CD8-positive, alpha-beta memory T cell (primary cell): ENCODE data around the gene PGBD5. TPM values are rescaled to one million over a fixed set of nuclear protein-coding genes. Genes with fewer than 3 reads are reported as not detected.

Source experiments
- CTCF ChIA-PET: fragments of 350-600 bp; sonication (Branson Sonifier 250); formaldehyde crosslinking; loops from one replicate; lab custom pipeline; 2021; ENCODE audit warnings: antibody characterized with exemption; lab: Charles Lee
- POLR2A ChIA-PET: fragments of 350-600 bp; sonication (Branson Sonifier 250); formaldehyde crosslinking; loops from one replicate; lab custom pipeline; 2021; ENCODE audit warnings: antibody characterized with exemption; lab: Charles Lee
- DNase-seq, 5 donors: peaks; one replicate each; pipeline versions ENCODE4 v3.0.0 to v3.0.0-alpha.2; 2020 to 2022; ENCODE audit warnings: mixed read lengths in 1 of 5
- H3K27ac ChIP-seq: one replicate; pipeline ENCODE4 v1.7.0; 2013; ENCODE audit warnings: low read depth, mild to moderate bottlenecking, low read length, moderate library complexity
- H3K27me3 ChIP-seq: 2 replicates; pipeline ENCODE4 v1.7.0; 2013; ENCODE audit warnings: low read length, mild to moderate bottlenecking; ENCODE audit not compliant: insufficient read depth, poor library complexity, severe bottlenecking
- H3K36me3 ChIP-seq: 2 replicates; pipeline ENCODE4 v1.7.0; 2013; ENCODE audit warnings: mild to moderate bottlenecking, low read length, moderate library complexity; ENCODE audit not compliant: insufficient read depth
- H3K4me1 ChIP-seq: 2 replicates; pipeline ENCODE4 v1.7.0; 2013; ENCODE audit warnings: mild to moderate bottlenecking, low read length, moderate library complexity; ENCODE audit not compliant: insufficient read depth
- H3K4me3 ChIP-seq: 2 replicates; pipeline ENCODE4 v1.7.0; 2013; ENCODE audit warnings: mild to moderate bottlenecking, low read length
- H3K9me3 ChIP-seq: 2 replicates; pipeline ENCODE4 v1.7.0; 2013; ENCODE audit warnings: mild to moderate bottlenecking, low read length
- H3K27ac Mint-ChIP-seq, 8 donors: one replicate each; pipeline ENCODE4 v1.8.0; 2020 to 2021; ENCODE audit warnings: mixed read lengths in 8 of 8, mild to moderate bottlenecking in 6 of 8, inconsistent platforms in 3 of 8, moderate library complexity in 3 of 8
- H3K27me3 Mint-ChIP-seq, 2 donors: one replicate each; pipeline ENCODE4 v1.8.0; 2020 to 2021; ENCODE audit warnings: mixed read lengths in 2 of 2, mild to moderate bottlenecking in 1 of 2, moderate library complexity in 1 of 2
- H3K36me3 Mint-ChIP-seq, 3 donors: one replicate each; pipeline ENCODE4 v1.8.0; 2020 to 2021; ENCODE audit warnings: mixed read lengths in 3 of 3, inconsistent platforms in 1 of 3, mild to moderate bottlenecking in 1 of 3
- H3K4me1 Mint-ChIP-seq, 3 donors: one replicate each; pipeline ENCODE4 v1.8.0; 2020 to 2021; ENCODE audit warnings: mixed read lengths in 3 of 3, inconsistent platforms in 1 of 3, mild to moderate bottlenecking in 1 of 3
- H3K4me3 Mint-ChIP-seq, 7 donors: one replicate each; pipeline ENCODE4 v1.8.0; 2020 to 2021; ENCODE audit warnings: mixed read lengths in 7 of 7, mild to moderate bottlenecking in 6 of 7, moderate library complexity in 4 of 7, inconsistent platforms in 2 of 7
- H3K9me3 Mint-ChIP-seq, 5 donors: one replicate each; pipeline ENCODE4 v1.8.0; 2020 to 2022; ENCODE audit warnings: mixed read lengths in 5 of 5, mild to moderate bottlenecking in 3 of 5, moderate library complexity in 2 of 5, inconsistent platforms in 1 of 5
- polyA plus RNA-seq: library from polyadenylated mRNA; unstranded; fragments of 300-500 nt; fragmentation: Illumina TruSeq; gene quantifications from one replicate; pipeline ENCODE4 v1.2.3, GENCODE V29; 2021
- total RNA-seq, 2 experiments: library from RNA; stranded (reverse); gene quantifications; one replicate each; pipeline ENCODE4 v1.2.3, GENCODE V29; 2021

Gene PGBD5
- total and polyA plus RNA-seq, 3 experiments from 2014 or later = not detected

DNA sequence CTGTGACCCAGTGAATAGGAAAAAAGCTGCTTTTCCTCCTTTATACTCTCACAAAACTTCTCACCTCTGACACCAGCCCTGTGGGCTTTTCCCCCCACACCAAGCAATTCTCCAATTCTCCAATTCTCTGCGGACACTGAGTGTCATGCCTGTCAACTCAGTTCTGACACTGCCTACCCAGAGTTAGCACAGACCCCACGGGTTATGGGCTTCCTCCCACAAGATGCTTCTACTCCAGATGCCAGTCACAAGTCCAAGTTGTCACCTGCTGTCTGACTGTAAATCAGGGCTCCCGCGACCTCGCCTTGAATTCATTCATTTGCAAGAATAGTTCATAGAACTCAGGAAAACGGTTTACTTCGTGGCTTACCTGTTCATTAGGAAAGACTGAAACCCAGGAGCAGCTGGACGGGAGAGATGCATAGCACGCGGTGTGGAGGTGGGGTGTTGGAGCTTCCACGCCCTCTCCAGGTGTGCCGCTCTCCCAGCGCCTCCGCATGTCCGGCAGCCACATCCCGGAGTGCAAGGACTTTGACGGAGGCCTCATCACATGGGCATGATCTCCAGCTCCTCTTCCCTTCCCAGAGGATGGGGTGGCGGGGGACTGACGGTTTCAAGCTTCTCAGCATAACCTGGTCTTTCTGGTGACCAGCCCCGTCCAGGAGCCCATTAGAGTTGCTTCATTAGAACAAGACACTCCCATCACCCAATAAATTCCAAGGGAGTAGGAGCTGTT lies 154.7 kb downstream of the PGBD5 start:
- Histone ChIP-seq H3K36me3 (peaks cover 3% of the 10 kb centered on the region), H3K27me3 (no peaks in the 10 kb centered on the region), H3K4me1 (peaks cover 11% of the 10 kb centered on the region), H3K27ac (no peak overlapping the region), H3K9me3 (no peaks in the 10 kb centered on the region), H3K4me3 (no peak overlapping the region)
- no peaks in the 10 kb centered on the region for H3K9me3 Mint-ChIP-seq
- peak overlapping the region in 5 of 8 donors; percentile 27 to 87 (median 69) for H3K27ac Mint-ChIP-seq
- H3K27me3 Mint-ChIP-seq = no peaks in the 10 kb centered on the region
- peaks cover 33 to 42% (median 37%) of the 10 kb centered on the region in 3 donors for H3K4me1 Mint-ChIP-seq
- POLR2A ChIA-PET = no interaction called here
- H3K4me3 Mint-ChIP-seq = peak overlapping the region in 4 of 7 donors; percentile 3 to 51 (median 23)
- DNase-seq = no peak
- CTCF ChIA-PET = interaction anchor here (0.9 kb wide), 1 partner anchor 10 kb away, joined by 3 read pairs; no protein-coding TSS in a partner anchor
- peaks cover 0 to 39% (median 8%) of the 10 kb centered on the region in 3 donors for H3K36me3 Mint-ChIP-seq

GRCh38 chr1:230270559-230271281 lies 155.4 kb downstream of the PGBD5 start:
- CTCF ChIA-PET = interaction anchor here (0.6 to 1.3 kb wide), 2 partner anchors 7 to 1608 kb away, joined by 3 read pairs; no protein-coding TSS in a partner anchor
- peaks cover 0 to 42% (median 8%) of the 10 kb centered on the region in 3 donors for H3K36me3 Mint-ChIP-seq
- H3K9me3 Mint-ChIP-seq = no peaks in the 10 kb centered on the region
- no peak overlapping the region for H3K27ac ChIP-seq
- H3K27ac Mint-ChIP-seq = peak overlapping the region in 7 of 8 donors; percentile 15 to 86 (median 32)
- POLR2A ChIA-PET = no interaction called here
- H3K4me1 ChIP-seq = peaks cover 11% of the 10 kb centered on the region
- peaks cover 33 to 41% (median 37%) of the 10 kb centered on the region in 3 donors for H3K4me1 Mint-ChIP-seq
- DNase-seq = no peak
- no peaks in the 10 kb centered on the region for H3K9me3 ChIP-seq
- no peak overlapping the region for H3K4me3 ChIP-seq
- H3K27me3 ChIP-seq = no peaks in the 10 kb centered on the region
- H3K27me3 Mint-ChIP-seq = no peaks in the 10 kb centered on the region
- H3K4me3 Mint-ChIP-seq = peak overlapping the region in 6 of 7 donors; percentile 13 to 63 (median 36)
- H3K36me3 ChIP-seq = peaks cover 3% of the 10 kb centered on the region

GRCh38 chr1:230270185-230270558 lies 156.0 kb downstream of the PGBD5 start:
- Histone ChIP-seq H3K4me3 (no peak overlapping the region), H3K9me3 (no peaks in the 10 kb centered on the region), H3K27me3 (no peaks in the 10 kb centered on the region), H3K4me1 (peaks cover 11% of the 10 kb centered on the region), H3K36me3 (peaks cover 5% of the 10 kb centered on the region), H3K27ac (no peak overlapping the region)
- Mint-ChIP-seq H3K27me3 (no peaks in the 10 kb centered on the region), H3K9me3 (no peaks in the 10 kb centered on the region), H3K36me3 (peaks cover 0 to 46% (median 9%) of the 10 kb centered on the region in 3 donors), H3K4me3 (peak overlapping the region in 5 of 7 donors; percentile 13 to 63 (median 28)), H3K27ac (peak overlapping the region in 7 of 8 donors; percentile 15 to 86 (median 32)), H3K4me1 (peaks cover 33 to 41% (median 37%) of the 10 kb centered on the region in 3 donors)
- no peak for DNase-seq
- CTCF ChIA-PET = interaction anchor here (0.6 to 1.3 kb wide), 2 partner anchors 8 to 1607 kb away, joined by 3 read pairs; no protein-coding TSS in a partner anchor
- POLR2A ChIA-PET = no interaction called here

- H3K9me3 ChIP-seq = no peaks in the 10 kb centered on the region
- ChIA-PET POLR2A (no interaction called here), CTCF (no interaction called here)
- Mint-ChIP-seq H3K4me3 (no peak overlapping the region), H3K4me1 (peaks cover 24 to 32% (median 26%) of the 10 kb centered on the region in 3 donors), H3K27me3 (no peaks in the 10 kb centered on the region), H3K9me3 (no peaks in the 10 kb centered on the region), H3K27ac (peak overlapping the region in 1 of 8 donors; percentile 33), H3K36me3 (peaks cover 0 to 53% (median 15%) of the 10 kb centered on the region in 3 donors)
- H3K4me3 ChIP-seq = no peak overlapping the region
- no peaks in the 10 kb centered on the region for H3K27me3 ChIP-seq
- H3K4me1 ChIP-seq = peaks cover 11% of the 10 kb centered on the region
- no peak overlapping the region for H3K27ac ChIP-seq
- H3K36me3 ChIP-seq = peaks cover 19% of the 10 kb centered on the region
- DNase-seq = no peak
These were observed 157.6 kb downstream of the PGBD5 start for GRCh38 chr1:230268371-230269170.

- Histone ChIP-seq H3K4me1 (peaks cover 11% of the 10 kb centered on the region), H3K27me3 (no peaks in the 10 kb centered on the region), H3K4me3 (no peak overlapping the region), H3K27ac (no peak overlapping the region), H3K36me3 (peaks cover 22% of the 10 kb centered on the region), H3K9me3 (no peaks in the 10 kb centered on the region)
- Mint-ChIP-seq H3K9me3 (no peaks in the 10 kb centered on the region), H3K27me3 (no peaks in the 10 kb centered on the region), H3K27ac (peak overlapping the region in 1 of 8 donors; percentile 14), H3K36me3 (peaks cover 0 to 63% (median 17%) of the 10 kb centered on the region in 3 donors), H3K4me1 (peaks cover 17 to 25% (median 19%) of the 10 kb centered on the region in 3 donors), H3K4me3 (no peak overlapping the region)
- no peak for DNase-seq
- ChIA-PET CTCF (interaction anchor here (0.9 kb wide), 1 partner anchor 16 kb away, joined by 3 read pairs; no protein-coding TSS in a partner anchor), POLR2A (no interaction called here)
These were observed 158.6 kb downstream of the PGBD5 start for GRCh38 chr1:230267338-230268065.

DNA sequence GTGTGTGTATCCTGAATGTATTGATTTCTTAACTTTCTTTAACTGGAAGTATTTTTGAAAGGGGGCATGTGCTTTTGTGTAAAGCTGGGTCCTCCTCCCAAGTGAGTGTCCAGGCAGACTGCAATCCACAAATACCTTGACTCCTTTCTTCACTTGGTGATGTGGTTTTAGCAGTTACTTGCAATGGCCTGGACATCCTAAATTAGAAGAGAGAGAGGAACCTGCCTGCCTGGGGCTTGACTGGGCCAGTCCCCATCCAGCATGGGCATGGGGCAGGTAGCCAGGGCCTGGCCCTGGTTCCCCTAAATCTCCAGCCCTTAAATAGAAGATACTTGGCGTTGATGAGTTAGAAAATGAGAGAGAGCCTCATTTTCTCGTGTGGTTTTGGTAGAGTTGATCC lies 159.7 kb downstream of the PGBD5 start:
- H3K27ac ChIP-seq = no peak overlapping the region
- DNase-seq = no peak
- Mint-ChIP-seq H3K27me3 (no peaks in the 10 kb centered on the region), H3K4me3 (no peak overlapping the region), H3K36me3 (peaks cover 0 to 72% (median 18%) of the 10 kb centered on the region in 3 donors), H3K9me3 (no peaks in the 10 kb centered on the region), H3K4me1 (peaks cover 14 to 25% (median 17%) of the 10 kb centered on the region in 3 donors), H3K27ac (no peak overlapping the region)
- CTCF ChIA-PET = no interaction called here
- no peaks in the 10 kb centered on the region for H3K9me3 ChIP-seq
- no peak overlapping the region for H3K4me3 ChIP-seq
- peaks cover 11% of the 10 kb centered on the region for H3K4me1 ChIP-seq
- no peaks in the 10 kb centered on the region for H3K27me3 ChIP-seq
- H3K36me3 ChIP-seq = peaks cover 22% of the 10 kb centered on the region
- POLR2A ChIA-PET = interaction anchor here (0.9 kb wide), 1 partner anchor 39 kb away, joined by 3 read pairs; no protein-coding TSS in a partner anchor
